Testis (tissue), 2 donors: Measurements from ENCODE around the gene ENTR1.

Source experiments
- POLR2A ChIP-seq: fragments of 450-650 bp; IDR thresholded peaks from one replicate; pipeline ENCODE4 v1.6.1; 2017; ENCODE audit warnings: antibody characterized with exemption, mild to moderate bottlenecking, moderate library complexity
- TF ChIP-seq, protein P1 (sequence below), 3 experiments: fragments of 450-650 bp in 2 of 3; fragments of 200-600 bp in 1 of 3; sonication (generic) in 1 of 3; IDR thresholded peaks; one replicate each; pipeline ENCODE4 v1.5.1; 2016 to 2019; ENCODE audit warnings: antibody characterized with exemption in 3 of 3, mild to moderate bottlenecking in 2 of 3, moderate library complexity in 1 of 3

- TF ChIP-seq, protein P1, sequence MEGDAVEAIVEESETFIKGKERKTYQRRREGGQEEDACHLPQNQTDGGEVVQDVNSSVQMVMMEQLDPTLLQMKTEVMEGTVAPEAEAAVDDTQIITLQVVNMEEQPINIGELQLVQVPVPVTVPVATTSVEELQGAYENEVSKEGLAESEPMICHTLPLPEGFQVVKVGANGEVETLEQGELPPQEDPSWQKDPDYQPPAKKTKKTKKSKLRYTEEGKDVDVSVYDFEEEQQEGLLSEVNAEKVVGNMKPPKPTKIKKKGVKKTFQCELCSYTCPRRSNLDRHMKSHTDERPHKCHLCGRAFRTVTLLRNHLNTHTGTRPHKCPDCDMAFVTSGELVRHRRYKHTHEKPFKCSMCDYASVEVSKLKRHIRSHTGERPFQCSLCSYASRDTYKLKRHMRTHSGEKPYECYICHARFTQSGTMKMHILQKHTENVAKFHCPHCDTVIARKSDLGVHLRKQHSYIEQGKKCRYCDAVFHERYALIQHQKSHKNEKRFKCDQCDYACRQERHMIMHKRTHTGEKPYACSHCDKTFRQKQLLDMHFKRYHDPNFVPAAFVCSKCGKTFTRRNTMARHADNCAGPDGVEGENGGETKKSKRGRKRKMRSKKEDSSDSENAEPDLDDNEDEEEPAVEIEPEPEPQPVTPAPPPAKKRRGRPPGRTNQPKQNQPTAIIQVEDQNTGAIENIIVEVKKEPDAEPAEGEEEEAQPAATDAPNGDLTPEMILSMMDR (IDR thresholded peaks at IDR 0.05), result no peak
- no peak for TF ChIP-seq POLR2A
These were observed 9.1 kb downstream of the ENTR1 start for GRCh38 chr9:136401173-136401922.
